ENCODE results near the gene TMBIM1.
"Not testable (repeated sequence)": the region's sequence is repeated elsewhere in the genome, so short reads cannot be mapped to it uniquely, and the experiment has no call there.

TMBIM1 gene

GRCh38 chr2:218317303-218317630 is 25.0 kb upstream of the TMBIM1 start:
- Histone ChIP-seq H3K9me3 (replicated peaks in 1 of 2; ENCODE audit: control insufficient read depth in 2 of 2, insufficient read depth in 1 of 2, low read depth in 1 of 2, low read length in 2 of 2) (no peaks in the 10 kb centered on the region), H3K23ac (ENCODE audit: low read depth, low read length, poor library complexity) (no peak overlapping the region), H2BK5ac (ENCODE audit: low read length) (no peak overlapping the region), H3K4ac (ENCODE audit: low read length) (no peak overlapping the region), H3K27ac (replicated peaks; ENCODE audit: low read length) (no peak overlapping the region), H3K4me2 (ENCODE audit: insufficient read depth, low read length, poor library complexity, severe bottlenecking) (no peak overlapping the region), H2AFZ (ENCODE audit: low read length) (no peak overlapping the region), H3K14ac (ENCODE audit: low read length) (no peak overlapping the region), H4K8ac (ENCODE audit: low read depth, low read length) (no peak overlapping the region), H2BK12ac (ENCODE audit: low read length) (no peak overlapping the region), H3K79me1 (ENCODE audit: low read depth, low read length) (no peaks in the 10 kb centered on the region), H4K91ac (ENCODE audit: low read depth, low read length, poor library complexity) (no peak overlapping the region), H3K36me3 (replicated peaks in 1 of 2; ENCODE audit: control insufficient read depth in 2 of 2, insufficient read depth in 2 of 2, low read length in 2 of 2) (no peaks in the 10 kb centered on the region), H3K18ac (ENCODE audit: low read length) (no peak overlapping the region), H2AK5ac (ENCODE audit: low read depth, low read length) (no peak overlapping the region), H3K4me3 (ENCODE audit: low read length in 2 of 2) (no peak overlapping the region), H2BK15ac (ENCODE audit: low read length) (no peak overlapping the region), H3K4me1 (ENCODE audit: control insufficient read depth in 2 of 2, insufficient read depth in 1 of 2, low read depth in 1 of 2, low read length in 2 of 2) (peaks cover 2% of the 10 kb centered on the region in 2 donors), H3K27me3 (ENCODE audit: control insufficient read depth in 3 of 3, insufficient read depth in 3 of 3, low read depth in 1 of 3, low read length in 3 of 3) (peaks cover 0 to 21% (median 0%) of the 10 kb centered on the region in 3 experiments), H3K9ac (ENCODE audit: low read depth, low read length, poor library complexity) (no peak overlapping the region), H2BK120ac (ENCODE audit: low read depth, low read length) (no peak overlapping the region)
- WGBS, 2 donors (ENCODE audit: extremely low coverage in 2 of 2, insufficient read length in 2 of 2, insufficient replicate concordance in 1 of 2): no CpG with 5 or more reads among the region's 1 CpG
- DNase-seq (ENCODE audit: low spot score): no peak

GRCh38 chr2:218315397-218315796 is 23.1 kb upstream of the TMBIM1 start:
- Histone ChIP-seq H3K23ac (ENCODE audit: low read depth, low read length, poor library complexity) (no peak overlapping the region), H2BK120ac (ENCODE audit: low read depth, low read length) (no peak overlapping the region), H3K4me1 (ENCODE audit: control insufficient read depth in 2 of 2, insufficient read depth in 1 of 2, low read depth in 1 of 2, low read length in 2 of 2) (peaks cover 0 to 2% of the 10 kb centered on the region in 2 donors), H3K14ac (ENCODE audit: low read length) (no peak overlapping the region), H3K9ac (ENCODE audit: low read depth, low read length, poor library complexity) (no peak overlapping the region), H3K36me3 (replicated peaks in 1 of 2; ENCODE audit: control insufficient read depth in 2 of 2, insufficient read depth in 2 of 2, low read length in 2 of 2) (no peaks in the 10 kb centered on the region), H2BK5ac (ENCODE audit: low read length) (no peak overlapping the region), H2AFZ (ENCODE audit: low read length) (no peak overlapping the region), H3K18ac (ENCODE audit: low read length) (no peak overlapping the region), H2BK12ac (ENCODE audit: low read length) (no peak overlapping the region), H3K27ac (replicated peaks; ENCODE audit: low read length) (no peak overlapping the region), H3K4me2 (ENCODE audit: insufficient read depth, low read length, poor library complexity, severe bottlenecking) (no peak overlapping the region), H3K4me3 (ENCODE audit: low read length in 2 of 2) (no peak overlapping the region), H3K79me1 (ENCODE audit: low read depth, low read length) (peaks cover 3% of the 10 kb centered on the region), H2BK15ac (ENCODE audit: low read length) (no peak overlapping the region), H3K9me3 (replicated peaks in 1 of 2; ENCODE audit: control insufficient read depth in 2 of 2, insufficient read depth in 1 of 2, low read depth in 1 of 2, low read length in 2 of 2) (no peaks in the 10 kb centered on the region), H3K4ac (ENCODE audit: low read length) (no peak overlapping the region), H2AK5ac (ENCODE audit: low read depth, low read length) (no peak overlapping the region), H4K8ac (ENCODE audit: low read depth, low read length) (no peak overlapping the region), H3K27me3 (ENCODE audit: control insufficient read depth in 3 of 3, insufficient read depth in 3 of 3, low read depth in 1 of 3, low read length in 3 of 3) (peaks cover 0 to 21% (median 0%) of the 10 kb centered on the region in 3 experiments), H4K91ac (ENCODE audit: low read depth, low read length, poor library complexity) (no peak overlapping the region)
- DNase-seq (ENCODE audit: low spot score): no peak
- WGBS, 2 donors (ENCODE audit: extremely low coverage in 2 of 2, insufficient read length in 2 of 2, insufficient replicate concordance in 1 of 2): no CpG with 5 or more reads among the region's 8 CpGs

DNA sequence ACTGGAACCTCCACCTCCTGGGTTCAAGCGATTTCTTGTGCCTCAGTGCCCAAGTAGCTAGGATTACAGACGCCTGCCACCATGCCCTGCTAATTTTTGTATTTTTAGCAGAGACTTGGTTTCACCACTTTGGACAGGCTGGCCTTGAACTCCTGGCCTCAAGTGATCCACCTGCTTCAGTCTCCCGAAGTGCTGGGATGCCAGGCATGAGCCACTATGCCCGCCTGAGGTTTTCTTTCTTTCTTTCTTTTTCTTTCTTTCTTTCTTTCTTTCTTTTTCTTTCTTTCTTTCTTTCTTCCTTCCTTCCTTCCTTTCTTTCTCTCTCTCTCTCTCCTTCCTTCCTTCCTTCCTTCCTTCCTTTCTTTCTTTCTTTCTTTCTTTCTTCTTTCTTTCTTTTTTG is 22.5 kb upstream of the TMBIM1 start:
- H3K4me1 ChIP-seq (ENCODE audit: control insufficient read depth in 2 of 2, insufficient read depth in 1 of 2, low read depth in 1 of 2, low read length in 2 of 2); H3K4ac ChIP-seq (ENCODE audit: low read length); H3K9me3 ChIP-seq (replicated peaks in 1 of 2; ENCODE audit: control insufficient read depth in 2 of 2, insufficient read depth in 1 of 2, low read depth in 1 of 2, low read length in 2 of 2); H2BK12ac ChIP-seq (ENCODE audit: low read length); H2BK15ac ChIP-seq (ENCODE audit: low read length); H3K18ac ChIP-seq (ENCODE audit: low read length); H3K36me3 ChIP-seq (replicated peaks in 1 of 2; ENCODE audit: control insufficient read depth in 2 of 2, insufficient read depth in 2 of 2, low read length in 2 of 2); H3K9ac ChIP-seq (ENCODE audit: low read depth, low read length, poor library complexity); H3K79me1 ChIP-seq (ENCODE audit: low read depth, low read length); H3K4me2 ChIP-seq (ENCODE audit: insufficient read depth, low read length, poor library complexity, severe bottlenecking); H2AFZ ChIP-seq (ENCODE audit: low read length); H3K27ac ChIP-seq (replicated peaks; ENCODE audit: low read length); H4K8ac ChIP-seq (ENCODE audit: low read depth, low read length); H2AK5ac ChIP-seq (ENCODE audit: low read depth, low read length); H2BK120ac ChIP-seq (ENCODE audit: low read depth, low read length); H3K23ac ChIP-seq (ENCODE audit: low read depth, low read length, poor library complexity); H3K14ac ChIP-seq (ENCODE audit: low read length); H3K4me3 ChIP-seq (ENCODE audit: low read length in 2 of 2); H2BK5ac ChIP-seq (ENCODE audit: low read length); H4K91ac ChIP-seq (ENCODE audit: low read depth, low read length, poor library complexity); DNase-seq (ENCODE audit: low spot score): not testable (repeated sequence)
- peaks cover 0 to 21% (median 0%) of the 10 kb centered on the region in 3 experiments for H3K27me3 ChIP-seq (ENCODE audit: control insufficient read depth in 3 of 3, insufficient read depth in 3 of 3, low read depth in 1 of 3, low read length in 3 of 3)
- WGBS, 2 donors (ENCODE audit: extremely low coverage in 2 of 2, insufficient read length in 2 of 2, insufficient replicate concordance in 1 of 2): no CpG with 5 or more reads among the region's 4 CpGs

GRCh38 chr2:218313356-218313755 is 21.1 kb upstream of the TMBIM1 start:
- Histone ChIP-seq H3K4me3 (ENCODE audit: low read length in 2 of 2) (no peak overlapping the region), H2AK5ac (ENCODE audit: low read depth, low read length) (no peak overlapping the region), H3K9me3 (replicated peaks in 1 of 2; ENCODE audit: control insufficient read depth in 2 of 2, insufficient read depth in 1 of 2, low read depth in 1 of 2, low read length in 2 of 2) (no peaks in the 10 kb centered on the region), H4K91ac (ENCODE audit: low read depth, low read length, poor library complexity) (no peak overlapping the region), H3K79me1 (ENCODE audit: low read depth, low read length) (peaks cover 3% of the 10 kb centered on the region), H3K14ac (ENCODE audit: low read length) (no peak overlapping the region), H3K4me1 (ENCODE audit: control insufficient read depth in 2 of 2, insufficient read depth in 1 of 2, low read depth in 1 of 2, low read length in 2 of 2) (peaks cover 0 to 2% of the 10 kb centered on the region in 2 donors), H2BK5ac (ENCODE audit: low read length) (no peak overlapping the region), H3K18ac (ENCODE audit: low read length) (no peak overlapping the region), H3K4ac (ENCODE audit: low read length) (no peak overlapping the region), H3K36me3 (replicated peaks in 1 of 2; ENCODE audit: control insufficient read depth in 2 of 2, insufficient read depth in 2 of 2, low read length in 2 of 2) (no peaks in the 10 kb centered on the region), H4K8ac (ENCODE audit: low read depth, low read length) (no peak overlapping the region), H3K9ac (ENCODE audit: low read depth, low read length, poor library complexity) (no peak overlapping the region), H2BK15ac (ENCODE audit: low read length) (no peak overlapping the region), H3K4me2 (ENCODE audit: insufficient read depth, low read length, poor library complexity, severe bottlenecking) (no peak overlapping the region), H2BK120ac (ENCODE audit: low read depth, low read length) (no peak overlapping the region), H2BK12ac (ENCODE audit: low read length) (no peak overlapping the region), H3K23ac (ENCODE audit: low read depth, low read length, poor library complexity) (no peak overlapping the region), H3K27ac (replicated peaks; ENCODE audit: low read length) (no peak overlapping the region), H2AFZ (ENCODE audit: low read length) (no peak overlapping the region), H3K27me3 (ENCODE audit: control insufficient read depth in 3 of 3, insufficient read depth in 3 of 3, low read depth in 1 of 3, low read length in 3 of 3) (peaks cover 0 to 18% (median 0%) of the 10 kb centered on the region in 3 experiments)
- no peak for DNase-seq (ENCODE audit: low spot score)
- no CpG with 5 or more reads among the region's 1 CpG for WGBS, 2 donors (ENCODE audit: extremely low coverage in 2 of 2, insufficient read length in 2 of 2, insufficient replicate concordance in 1 of 2)
